OCI-LY1 (cell line): ENCODE measurements around the gene NUTM2F.

Source experiments
- EZH2 ChIP-seq: fragments of 200-600 bp; sonication (generic), shearing (Covaris generic); IDR thresholded peaks from 2 replicates; pipeline ENCODE4 v1.8.0; 2017; ENCODE audit warnings: borderline replicate concordance, mixed run types, mild to moderate bottlenecking, antibody characterized with exemption, low read length, moderate library complexity, mixed read lengths
- TF ChIP-seq, protein P1 (sequence below): fragments of 200-600 bp; sonication (generic), shearing (Covaris generic); IDR thresholded peaks from 2 replicates; pipeline ENCODE4 v1.5.1; 2017; ENCODE audit warnings: mild to moderate bottlenecking, antibody characterized with exemption, low read length, moderate library complexity, mixed read lengths

DNA sequence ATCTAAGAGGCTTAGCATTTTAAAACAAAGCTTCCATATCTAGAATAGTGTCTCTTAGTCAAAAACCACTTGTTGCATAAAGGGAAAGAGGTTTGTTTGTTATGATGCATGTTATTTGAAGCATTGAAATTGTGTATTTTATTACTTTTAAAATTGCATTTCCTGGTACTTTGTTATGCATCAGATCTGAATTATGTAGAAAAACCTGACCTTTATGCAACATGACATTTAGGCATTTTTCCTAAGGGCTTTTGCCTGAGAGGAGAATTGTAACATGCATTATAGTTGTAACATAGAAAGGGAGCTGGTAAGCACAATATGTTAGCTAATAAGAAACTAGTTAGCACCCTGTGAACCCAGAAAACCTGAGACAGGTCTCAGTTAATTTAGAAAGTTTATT is 47.3 kb downstream of the NUTM2F start:
- TF ChIP-seq, protein P1, sequence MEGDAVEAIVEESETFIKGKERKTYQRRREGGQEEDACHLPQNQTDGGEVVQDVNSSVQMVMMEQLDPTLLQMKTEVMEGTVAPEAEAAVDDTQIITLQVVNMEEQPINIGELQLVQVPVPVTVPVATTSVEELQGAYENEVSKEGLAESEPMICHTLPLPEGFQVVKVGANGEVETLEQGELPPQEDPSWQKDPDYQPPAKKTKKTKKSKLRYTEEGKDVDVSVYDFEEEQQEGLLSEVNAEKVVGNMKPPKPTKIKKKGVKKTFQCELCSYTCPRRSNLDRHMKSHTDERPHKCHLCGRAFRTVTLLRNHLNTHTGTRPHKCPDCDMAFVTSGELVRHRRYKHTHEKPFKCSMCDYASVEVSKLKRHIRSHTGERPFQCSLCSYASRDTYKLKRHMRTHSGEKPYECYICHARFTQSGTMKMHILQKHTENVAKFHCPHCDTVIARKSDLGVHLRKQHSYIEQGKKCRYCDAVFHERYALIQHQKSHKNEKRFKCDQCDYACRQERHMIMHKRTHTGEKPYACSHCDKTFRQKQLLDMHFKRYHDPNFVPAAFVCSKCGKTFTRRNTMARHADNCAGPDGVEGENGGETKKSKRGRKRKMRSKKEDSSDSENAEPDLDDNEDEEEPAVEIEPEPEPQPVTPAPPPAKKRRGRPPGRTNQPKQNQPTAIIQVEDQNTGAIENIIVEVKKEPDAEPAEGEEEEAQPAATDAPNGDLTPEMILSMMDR = no peak
- no peak for TF ChIP-seq EZH2
